Left lung (tissue), 10 donors: ENCODE data around the gene NDUFB10. TPM values are rescaled to one million over a fixed set of nuclear protein-coding genes. Genes with fewer than 3 reads are reported as not detected.

Experiments
- ATAC-seq: fragments of 200-7000 bp; cut with Tn5 transposase; one replicate; pipeline ENCODE4 v1.9.1; 2020; ENCODE audit warnings: moderate library complexity
- DNase-seq, 4 donors: peaks; one replicate each; pipeline ENCODE4 v3.0.0-alpha.2; 2013 to 2020
- H3K27ac ChIP-seq, 2 donors: fragments of 200-600 bp; sonication (generic) in 1 of 2; one replicate each; pipeline versions ENCODE4 v1.5.0 to v1.8.0; 2020 to 2021
- H3K27me3 ChIP-seq, 2 donors: fragments of 200-600 bp; sonication (generic) in 1 of 2; one replicate each; pipeline versions ENCODE4 v1.5.0 to v1.8.0; 2020 to 2021
- H3K36me3 ChIP-seq, 2 donors: fragments of 200-600 bp; sonication (generic) in 1 of 2; one replicate each; pipeline versions ENCODE4 v1.5.0 to v1.8.0; 2020 to 2021
- H3K4me1 ChIP-seq, 2 donors: fragments of 200-600 bp; one replicate each; pipeline ENCODE4 v1.8.0; 2021
- H3K4me3 ChIP-seq, 2 donors: fragments of 200-600 bp; sonication (generic) in 1 of 2; one replicate each; pipeline versions ENCODE4 v1.5.0 to v1.8.0; 2020 to 2021; ENCODE audit warnings: mild to moderate bottlenecking in 1 of 2
- H3K9me3 ChIP-seq, 2 donors: fragments of 200-600 bp; sonication (generic) in 1 of 2; one replicate each; pipeline versions ENCODE4 v1.5.0 to v1.8.0; 2020 to 2021
- CTCF ChIP-seq, 2 donors: fragments of 200-600 bp; sonication (generic) in 1 of 2; IDR thresholded peaks; one replicate each; pipeline versions ENCODE4 v1.5.0 to v1.8.0; 2021; ENCODE audit warnings: antibody characterized with exemption in 2 of 2
- intact Hi-C, 2 donors: fragments of 100-400 bp; cut with DNase I; formaldehyde crosslinking; loops; one replicate each; pipeline versions ENCODE4 v1.11.2 to v1.14.2; 2022
- polyA plus RNA-seq, 6 donors: library from polyadenylated mRNA; unstranded; fragments of 120-200 nt; gene quantifications; one replicate each; pipeline ENCODE4 v1.2.1, GENCODE V29; 2013; ENCODE audit not compliant: insufficient read length in 6 of 6
- total RNA-seq, 2 donors: library from RNA; stranded (reverse); fragmentation: NEBNext Ultra II Directional; extraction: Animal tissue kit (Norgen Biotek cat#: 25700); gene quantifications; one replicate each; pipeline ENCODE4 v1.2.1, GENCODE V29; 2021
- donor health status: DM: no; HTN: yes; CAD: no.
- donor health status: DM: no; HTN: no; CAD: no.

The NDUFB10 gene
- total and polyA plus RNA-seq, 8 donors: 77.6 to 102 (median 93.8) TPM

GRCh38 chr16:1942810-1943726 is 16.3 kb upstream of the NDUFB10 start, which contains the start of gene MSRB1:
MSRB1 (minus strand) TSS chr16:1943199; CDS start chr16:1943156, 43 bp downstream.
- Histone ChIP-seq H3K9me3 (no peaks in the 10 kb centered on the region), H3K27me3 (no peaks in the 10 kb centered on the region), H3K4me1 (peaks cover 6 to 53% of the 10 kb centered on the region in 2 donors), H3K27ac (peak within 1 kb of the TSS; percentile 62 to 93), H3K4me3 (peak within 1 kb of the TSS; percentile 70 to 72), H3K36me3 (peaks cover 0 to 33% of the 10 kb centered on the region in 2 donors)
- intact Hi-C loops: no loop called here
- TF ChIP-seq CTCF (IDR thresholded peaks at IDR 0.05): no peak
- peak; percentile 97 for ATAC-seq
- DNase-seq: peak; percentile 96 to 100 (median 99)

- Histone ChIP-seq H3K27me3 (no peaks in the 10 kb centered on the region), H3K4me3 (no peak overlapping the region), H3K9me3 (no peaks in the 10 kb centered on the region), H3K36me3 (peaks cover 0 to 16% of the 10 kb centered on the region in 2 donors), H3K4me1 (peaks cover 6 to 36% of the 10 kb centered on the region in 2 donors), H3K27ac (no peak overlapping the region)
- DNase-seq (no peak), ATAC-seq (no peak)
- no peak for TF ChIP-seq CTCF (IDR thresholded peaks at IDR 0.05)
- intact Hi-C loops: no loop called here
These were observed 14.6 kb upstream of the NDUFB10 start for GRCh38 chr16:1944612-1945199.

- H3K4me3 ChIP-seq: no peak overlapping the region
- no peaks in the 10 kb centered on the region for H3K9me3 ChIP-seq
- H3K27me3 ChIP-seq: no peaks in the 10 kb centered on the region
- DNase-seq (no peak), ATAC-seq (no peak)
- H3K27ac ChIP-seq: no peak overlapping the region
- H3K36me3 ChIP-seq: peaks cover 0 to 6% of the 10 kb centered on the region in 2 donors
- no peak for TF ChIP-seq CTCF (IDR thresholded peaks at IDR 0.05)
- peaks cover 6 to 26% of the 10 kb centered on the region in 2 donors for H3K4me1 ChIP-seq
- intact Hi-C loops: no loop called here
These were observed 13.6 kb upstream of the NDUFB10 start for GRCh38 chr16:1945559-1946391.

GRCh38 chr16:1946495-1947368 is 12.6 kb upstream of the NDUFB10 start:
- ATAC-seq: no peak
- no peaks in the 10 kb centered on the region for H3K9me3 ChIP-seq
- intact Hi-C loops: no loop called here
- H3K27me3 ChIP-seq: no peaks in the 10 kb centered on the region
- no peak overlapping the region for H3K27ac ChIP-seq
- no peak overlapping the region for H3K4me3 ChIP-seq
- peaks cover 6 to 16% of the 10 kb centered on the region in 2 donors for H3K4me1 ChIP-seq
- no peak for DNase-seq
- H3K36me3 ChIP-seq: no peaks in the 10 kb centered on the region
- TF ChIP-seq CTCF (IDR thresholded peaks at IDR 0.05): no peak
